ENCODE results near the gene RCAN2. TPM values are rescaled to one million over a fixed set of nuclear protein-coding genes. Genes with fewer than 3 reads are reported as not detected.

Gene RCAN2
- total and polyA plus RNA-seq, 9 donors, result 12.0 to 75.3 (median 16.7) TPM

DNA sequence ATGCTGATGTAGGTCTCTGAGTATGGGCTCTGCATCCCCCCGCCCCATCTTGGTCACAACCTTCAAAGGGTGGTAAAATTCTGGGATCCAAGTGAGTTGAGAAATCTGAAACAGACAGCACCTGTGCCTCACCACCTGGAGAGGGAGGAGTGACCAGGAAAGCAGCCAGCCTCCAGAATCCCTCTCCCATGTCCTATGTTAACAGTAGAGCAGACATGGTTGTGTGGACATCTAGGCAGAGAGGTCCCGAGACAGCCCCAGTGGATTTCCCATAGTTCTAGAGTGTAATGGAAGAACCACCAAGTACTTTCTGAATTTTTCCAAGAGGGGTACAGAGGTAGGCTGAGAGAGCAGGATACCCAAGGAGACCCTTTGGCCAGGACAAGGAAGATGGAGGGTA, 216.7 kb downstream of the RCAN2 start:
- H3K27me3 ChIP-seq, result no peaks in the 10 kb centered on the region
- H3K9me3 ChIP-seq, result no peaks in the 10 kb centered on the region
- TF ChIP-seq EP300 (IDR thresholded peaks at IDR 0.05) (no peak), POLR2A (IDR thresholded peaks at IDR 0.05) (no peak), CTCF (IDR thresholded peaks at IDR 0.05) (no peak)
- no peak overlapping the region for H3K27ac ChIP-seq
- no peak for DNase-seq
- intact Hi-C loops (cut with DNase I), result no loop called here
- no peaks in the 10 kb centered on the region for H3K36me3 ChIP-seq
- 95 to 96% (median 95%) methylated on average over 2 of the region's 2 CpGs for WGBS, 3 donors
- H3K4me3 ChIP-seq, result no peak overlapping the region
- H3K4me1 ChIP-seq (ENCODE audit: insufficient read depth), result peaks cover 6% of the 10 kb centered on the region

DNA sequence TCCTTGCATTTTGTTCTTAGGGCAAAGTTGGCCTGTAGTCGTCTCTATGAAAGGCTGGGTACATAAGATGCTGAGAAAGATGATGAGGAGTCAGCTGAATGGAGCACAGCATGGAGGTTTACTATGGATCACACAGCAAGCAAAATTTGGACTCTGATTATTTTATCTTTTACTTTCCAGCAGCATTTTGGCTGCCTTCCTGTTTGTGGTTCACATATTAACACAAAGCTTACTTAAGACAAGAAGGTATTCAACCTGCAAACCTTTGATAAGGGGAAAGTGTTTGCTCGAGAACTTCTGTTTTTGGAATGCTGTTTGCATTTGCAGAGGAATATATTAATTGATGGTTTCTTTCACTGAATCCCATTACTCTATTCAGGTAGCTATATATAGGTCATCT, 217.3 kb downstream of the RCAN2 start:
- Histone ChIP-seq H3K4me3 (no peak overlapping the region), H3K36me3 (no peaks in the 10 kb centered on the region), H3K27me3 (no peaks in the 10 kb centered on the region), H3K4me1 (ENCODE audit: insufficient read depth) (peaks cover 7% of the 10 kb centered on the region), H3K9me3 (no peaks in the 10 kb centered on the region), H3K27ac (no peak overlapping the region)
- WGBS, 3 donors, result 47 to 57% (median 54%) methylated on average over 2 of the region's 2 CpGs
- TF ChIP-seq EP300 (IDR thresholded peaks at IDR 0.05), result no peak
- TF ChIP-seq CTCF (IDR thresholded peaks at IDR 0.05), result no peak
- TF ChIP-seq POLR2A (IDR thresholded peaks at IDR 0.05), result no peak
- DNase-seq, result no peak
- intact Hi-C loops (cut with DNase I), result no loop called here

DNA sequence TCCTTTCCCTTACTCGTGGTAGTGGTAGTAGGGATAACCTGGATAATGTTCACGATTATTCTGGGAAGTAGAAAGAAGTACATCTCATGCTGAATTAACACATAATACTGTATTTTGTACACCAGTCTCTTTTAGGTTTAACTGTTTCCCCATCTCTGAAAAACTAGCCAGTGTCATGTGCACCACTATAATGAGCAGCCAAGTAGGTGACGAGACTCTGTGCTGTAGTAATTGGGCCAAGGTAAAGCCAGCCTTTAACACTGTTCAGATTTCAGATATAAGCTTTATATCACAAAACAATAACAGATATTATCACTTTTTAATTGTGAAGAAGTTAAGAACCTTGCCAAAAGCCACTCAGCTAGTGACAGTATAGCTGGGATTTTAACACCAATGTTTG, 219.5 kb downstream of the RCAN2 start:
- H3K9me3 ChIP-seq, result no peaks in the 10 kb centered on the region
- no peak for DNase-seq
- no peaks in the 10 kb centered on the region for H3K27me3 ChIP-seq
- no peak for TF ChIP-seq EP300 (IDR thresholded peaks at IDR 0.05)
- no peak for TF ChIP-seq POLR2A (IDR thresholded peaks at IDR 0.05)
- TF ChIP-seq CTCF (IDR thresholded peaks at IDR 0.05), result no peak
- intact Hi-C loops (cut with DNase I), result no loop called here
- no peak overlapping the region for H3K4me3 ChIP-seq
- WGBS, 3 donors, result 88 to 93% (median 91%) methylated on average over 3 of the region's 3 CpGs
- no peaks in the 10 kb centered on the region for H3K36me3 ChIP-seq
- H3K4me1 ChIP-seq (ENCODE audit: insufficient read depth), result peaks cover 7% of the 10 kb centered on the region
- no peak overlapping the region for H3K27ac ChIP-seq

GRCh38 chr6:46271107-46271506, 220.1 kb downstream of the RCAN2 start:
- TF ChIP-seq POLR2A (IDR thresholded peaks at IDR 0.05), result no peak
- TF ChIP-seq EP300 (IDR thresholded peaks at IDR 0.05), result no peak
- no peak for TF ChIP-seq CTCF (IDR thresholded peaks at IDR 0.05)
- intact Hi-C loops (cut with DNase I), result no loop called here
- no peaks in the 10 kb centered on the region for H3K27me3 ChIP-seq
- no peak overlapping the region for H3K4me3 ChIP-seq
- WGBS, 3 donors, result 78 to 87% (median 87%) methylated on average over 4 of the region's 4 CpGs
- DNase-seq, result no peak
- H3K9me3 ChIP-seq, result no peaks in the 10 kb centered on the region
- peaks cover 7% of the 10 kb centered on the region for H3K4me1 ChIP-seq (ENCODE audit: insufficient read depth)
- no peaks in the 10 kb centered on the region for H3K36me3 ChIP-seq
- no peak overlapping the region for H3K27ac ChIP-seq

DNA sequence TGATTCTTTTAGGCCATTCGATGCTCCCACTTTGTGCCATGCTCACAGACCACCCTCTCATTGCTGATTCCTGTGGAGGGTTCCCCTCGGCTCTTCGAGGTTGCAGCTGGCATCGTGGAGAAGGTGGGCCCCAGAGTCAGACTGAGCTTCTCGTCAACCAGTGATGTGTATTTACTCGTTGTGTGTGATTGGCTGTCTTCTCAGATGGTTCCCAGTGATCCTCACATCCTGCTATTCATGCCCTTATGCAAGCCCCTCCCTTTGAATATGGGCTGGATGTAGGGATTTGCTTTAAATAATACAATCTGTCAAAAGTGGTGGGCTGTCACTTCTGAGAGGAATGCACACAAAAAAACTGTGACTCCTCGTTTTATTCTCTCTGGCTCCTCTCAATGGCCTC, 220.9 kb downstream of the RCAN2 start:
- WGBS, 3 donors, result 91 to 96% (median 94%) methylated on average over 7 of the region's 7 CpGs
- Histone ChIP-seq H3K36me3 (no peaks in the 10 kb centered on the region), H3K4me3 (no peak overlapping the region), H3K27ac (no peak overlapping the region), H3K4me1 (ENCODE audit: insufficient read depth) (peaks cover 7% of the 10 kb centered on the region), H3K27me3 (no peaks in the 10 kb centered on the region), H3K9me3 (no peaks in the 10 kb centered on the region)
- DNase-seq, result no peak
- TF ChIP-seq POLR2A (IDR thresholded peaks at IDR 0.05) (no peak), EP300 (IDR thresholded peaks at IDR 0.05) (no peak), CTCF (IDR thresholded peaks at IDR 0.05) (no peak)
- intact Hi-C loops (cut with DNase I), result no loop called here

Data from ovary (tissue), 9 donors.